Transverse colon (tissue), 4 donors: ENCODE results near the gene FAM89B. TPM values are rescaled to one million over a fixed set of nuclear protein-coding genes. Genes with fewer than 3 reads are reported as not detected.

ENCODE experiments used
- DNase-seq: peaks from one replicate; pipeline ENCODE4 v3.0.0-alpha.2; 2019
- H3K27ac ChIP-seq, 4 donors: fragments of 200-600 bp; sonication (generic); 2 replicates each; pipeline ENCODE4 v1.5.1; 2016 to 2018; ENCODE audit warnings: inconsistent platforms in 4 of 4
- H3K27me3 ChIP-seq: fragments of 200-600 bp; sonication (generic); 2 replicates; pipeline ENCODE4 v1.5.1; 2017; ENCODE audit warnings: inconsistent platforms
- H3K36me3 ChIP-seq, 4 donors: fragments of 200-600 bp; sonication (generic); 2 replicates each; pipeline ENCODE4 v1.5.1; 2017 to 2019; ENCODE audit warnings: inconsistent platforms in 4 of 4
- H3K4me1 ChIP-seq, 4 donors: fragments of 200-600 bp; sonication (generic); 2 replicates each; pipeline ENCODE4 v1.5.1; 2017 to 2020; ENCODE audit warnings: inconsistent platforms in 4 of 4
- H3K4me3 ChIP-seq, 4 donors: fragments of 200-600 bp; sonication (generic); 1 replicate in 1 of 4; 2 replicates in 3 of 4; pipeline versions ENCODE4 v1.5.1 to v1.6.1; 2017 to 2019; ENCODE audit warnings: inconsistent platforms in 4 of 4
- H3K9me3 ChIP-seq, 2 donors: fragments of 200-600 bp; sonication (generic); 2 replicates each; pipeline ENCODE4 v1.5.1; 2017 to 2019; ENCODE audit warnings: inconsistent platforms in 2 of 2
- EP300 ChIP-seq: sonication (generic); formaldehyde crosslinking; IDR thresholded peaks from one replicate; pipeline ENCODE4 v1.6.1; 2017; ENCODE audit warnings: antibody characterized with exemption, low read depth
- POLR2A ChIP-seq: fragments of 450-650 bp; IDR thresholded peaks from one replicate; pipeline ENCODE4 v1.6.1; 2016; ENCODE audit warnings: antibody characterized with exemption, mild to moderate bottlenecking, moderate library complexity
- POLR2AphosphoS5 ChIP-seq, 3 donors: sonication (generic); formaldehyde crosslinking; IDR thresholded peaks; one replicate each; pipeline ENCODE4 v1.6.1; 2016; ENCODE audit warnings: antibody characterized with exemption in 3 of 3
- WGBS, 2 donors: methylation state at CpG; one replicate each; pipeline ENCODE4 v1.1.5; 2018; ENCODE audit warnings: low coverage in 1 of 2; 5-methylcytosine and 5-hydroxymethylcytosine counted together
- in situ Hi-C, 4 donors: fragments of 200-750 bp; cut with MboI; loops; one replicate each; pipeline versions ENCODE4 v1.15.0 to v1.15.1; 2017; ENCODE audit warnings: low sequenced_read_pairs in 3 of 4, low pct_ligation_motif_present in 1 of 4, low pct_unique_long_range_greater_than_20kb in 1 of 4
- intact Hi-C: fragments of 100-400 bp; cut with DNase I; formaldehyde crosslinking; loops from one replicate; pipeline ENCODE4 v1.15.1; 2023; ENCODE audit warnings: low total_unique reads
- total RNA-seq, 4 donors: library from RNA; depleted of rRNA; stranded (reverse); fragments of >200 nt; gene quantifications; one replicate each; pipeline ENCODE4 v1.1.0, GENCODE V29; 2016
- TF ChIP-seq, protein P1 (sequence below), 5 experiments: fragments of 200-600 bp in 3 of 5; fragments of 450-650 bp in 2 of 5; sonication (generic) in 3 of 5; IDR thresholded peaks; 1 replicate in 2 of 5; 2 replicates in 3 of 5; pipeline ENCODE4 v1.5.1; 2016 to 2017; ENCODE audit warnings: antibody characterized with exemption in 5 of 5, inconsistent platforms in 3 of 5, mild to moderate bottlenecking in 2 of 5, moderate library complexity in 1 of 5

The FAM89B gene
- total RNA-seq, 4 donors from 2014 or later, result 25.2 to 254 (median 51.6) TPM

DNA sequence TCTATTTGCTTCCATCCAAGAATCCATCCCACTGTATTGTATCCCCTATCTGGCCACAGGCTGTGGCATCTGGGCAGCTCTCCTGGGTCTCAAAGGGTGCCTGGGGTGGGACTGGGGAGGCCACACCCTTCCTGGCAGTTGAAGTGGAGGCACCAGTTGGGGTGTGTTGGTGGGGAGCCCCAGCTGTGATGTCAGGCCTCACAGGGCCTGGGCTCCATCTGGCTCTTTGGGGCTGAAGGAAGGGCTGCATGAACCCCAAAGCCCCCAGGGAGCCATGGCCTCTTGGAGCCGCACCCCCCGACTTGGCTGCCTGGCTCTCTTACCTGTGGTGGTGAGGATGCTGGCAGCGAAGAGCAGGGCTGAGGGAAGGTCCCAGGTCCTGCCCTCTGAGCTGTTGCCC lies 22.8 kb downstream of the FAM89B start:
- in situ Hi-C loops (no loop called here), intact Hi-C loops (no loop called here)
- Histone ChIP-seq H3K9me3 (no peaks in the 10 kb centered on the region), H3K4me3 (no peak overlapping the region), H3K36me3 (peaks cover 0 to 15% (median 5%) of the 10 kb centered on the region in 4 donors), H3K27ac (no peak overlapping the region), H3K4me1 (peaks cover 0 to 26% (median 18%) of the 10 kb centered on the region in 4 donors), H3K27me3 (no peaks in the 10 kb centered on the region)
- WGBS, 2 donors, result 68% methylated on average over 3 of the region's 3 CpGs; no CpG with 5 or more reads in 1 of the 2 donors
- TF ChIP-seq EP300, result no peak
- DNase-seq, result peak; percentile 11

DNA sequence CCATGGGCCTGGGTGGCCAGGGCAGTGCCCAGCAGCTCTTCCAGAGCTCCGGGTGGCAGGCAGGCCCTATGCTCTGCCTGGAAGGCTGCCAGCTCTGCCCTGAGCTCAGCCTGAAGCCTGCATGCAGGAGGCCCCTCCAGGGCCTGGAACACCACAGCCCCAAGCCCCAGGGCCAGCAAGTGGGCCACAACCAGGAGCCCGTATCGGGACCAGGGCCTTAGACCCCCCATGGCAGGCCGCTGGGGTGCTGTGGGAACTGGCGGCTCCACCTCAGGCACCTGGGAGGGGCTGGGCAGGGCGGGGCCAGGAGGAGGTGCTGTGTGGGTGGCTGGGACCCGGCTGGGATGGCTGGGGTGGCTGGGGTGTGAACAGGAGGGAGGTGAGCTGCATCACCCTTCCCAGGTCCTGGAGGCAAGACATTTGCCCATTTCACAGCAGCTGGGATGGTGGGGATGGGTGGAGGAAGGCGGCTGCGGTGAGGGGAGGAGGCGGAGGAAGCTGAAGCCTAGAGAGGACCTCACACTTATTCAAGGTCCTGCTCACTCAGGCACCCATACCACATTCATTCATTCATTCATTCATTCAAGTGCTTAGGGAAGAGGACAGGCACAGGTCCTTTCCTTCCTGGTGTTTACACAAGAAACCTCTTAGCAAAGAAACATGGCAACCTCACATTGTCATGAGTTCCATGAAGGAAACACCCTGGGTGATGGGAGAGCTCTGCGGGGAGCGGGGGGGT lies 23.4 kb downstream of the FAM89B start, which contains the start of gene KCNK7:
Gene KCNK7, minus strand, starts transcription at position 258 of the 739 bp plus-strand sequence. Its CDS starts 28 bp downstream, at position 230.
- no peak for TF ChIP-seq EP300
- peaks cover 0 to 26% (median 18%) of the 10 kb centered on the region in 4 donors for H3K4me1 ChIP-seq
- H3K27ac ChIP-seq, result no peak within 1 kb of the TSS
- no peak within 1 kb of the TSS for H3K4me3 ChIP-seq
- no peaks in the 10 kb centered on the region for H3K9me3 ChIP-seq
- no peaks in the 10 kb centered on the region for H3K27me3 ChIP-seq
- in situ Hi-C loops, result no loop called here
- WGBS, 2 donors, result 48% methylated on average over 12 of the region's 12 CpGs; no CpG with 5 or more reads in 1 of the 2 donors
- peaks cover 0 to 15% (median 5%) of the 10 kb centered on the region in 4 donors for H3K36me3 ChIP-seq
- peak; percentile 32 for DNase-seq
- intact Hi-C loops, result no loop called here

DNA sequence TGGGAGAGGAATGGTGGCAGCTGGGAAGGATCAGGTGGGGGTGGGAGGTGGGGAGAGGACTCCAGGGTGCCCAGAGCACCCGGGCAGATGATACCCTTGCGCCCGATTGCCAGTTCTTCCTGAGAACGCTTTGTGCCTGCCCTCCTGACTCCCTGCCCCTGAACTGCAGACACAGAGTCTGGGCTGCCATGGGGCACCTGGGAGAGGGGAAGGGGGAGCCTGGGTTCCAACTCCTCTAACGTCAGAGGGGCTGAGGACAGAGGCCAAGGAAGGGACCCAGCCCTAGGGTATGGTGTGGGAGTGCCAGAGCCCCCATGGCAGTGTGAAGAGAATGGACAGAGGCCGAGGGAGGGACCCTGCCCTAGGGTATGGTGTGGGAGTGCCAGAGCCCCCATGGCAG lies 24.2 kb downstream of the FAM89B start:
- Histone ChIP-seq H3K27ac (no peak overlapping the region), H3K27me3 (no peaks in the 10 kb centered on the region), H3K4me1 (peaks cover 0 to 26% (median 18%) of the 10 kb centered on the region in 4 donors), H3K9me3 (no peaks in the 10 kb centered on the region), H3K4me3 (no peak overlapping the region), H3K36me3 (peaks cover 0 to 15% (median 5%) of the 10 kb centered on the region in 4 donors)
- no peak for TF ChIP-seq EP300
- TF ChIP-seq POLR2A, result no peak
- in situ Hi-C loops, result no loop called here
- DNase-seq, result no peak
- intact Hi-C loops, result no loop called here
- WGBS, 2 donors, result 70 to 79% methylated on average over 2 to 6 of the region's 6 CpGs

DNA sequence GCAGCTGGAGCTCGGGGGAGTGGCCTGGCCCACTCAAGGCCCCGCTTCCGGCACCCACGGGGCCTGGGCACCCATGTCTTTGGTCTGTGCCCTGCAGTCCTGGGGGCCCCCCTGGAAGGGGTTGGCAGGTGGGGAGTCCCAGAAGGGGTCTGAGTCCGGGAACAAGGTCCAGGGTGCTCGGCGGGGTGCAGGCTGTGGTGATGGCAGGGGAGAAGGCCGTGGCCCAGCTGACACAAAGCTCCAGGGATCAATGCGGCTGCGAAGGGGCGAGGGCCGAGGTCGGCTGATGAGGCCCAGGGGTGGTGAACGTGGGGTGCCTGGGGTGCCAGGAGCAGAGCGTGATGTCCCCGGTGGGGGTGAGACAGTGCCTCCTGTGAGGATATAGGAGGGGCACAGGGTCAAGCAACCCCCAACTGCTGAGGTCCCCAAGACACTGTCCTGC lies 25.9 kb downstream of the FAM89B start:
- in situ Hi-C loops (no loop called here), intact Hi-C loops (no loop called here)
- Histone ChIP-seq H3K4me3 (no peak overlapping the region), H3K36me3 (peaks cover 0 to 15% (median 5%) of the 10 kb centered on the region in 4 donors), H3K9me3 (no peaks in the 10 kb centered on the region), H3K27me3 (no peaks in the 10 kb centered on the region), H3K27ac (no peak overlapping the region), H3K4me1 (peaks cover 0 to 16% (median 10%) of the 10 kb centered on the region in 4 donors)
- 96% methylated on average over 12 of the region's 16 CpGs; no CpG with 5 or more reads in 1 of the 2 donors for WGBS, 2 donors
- TF ChIP-seq, protein P1, sequence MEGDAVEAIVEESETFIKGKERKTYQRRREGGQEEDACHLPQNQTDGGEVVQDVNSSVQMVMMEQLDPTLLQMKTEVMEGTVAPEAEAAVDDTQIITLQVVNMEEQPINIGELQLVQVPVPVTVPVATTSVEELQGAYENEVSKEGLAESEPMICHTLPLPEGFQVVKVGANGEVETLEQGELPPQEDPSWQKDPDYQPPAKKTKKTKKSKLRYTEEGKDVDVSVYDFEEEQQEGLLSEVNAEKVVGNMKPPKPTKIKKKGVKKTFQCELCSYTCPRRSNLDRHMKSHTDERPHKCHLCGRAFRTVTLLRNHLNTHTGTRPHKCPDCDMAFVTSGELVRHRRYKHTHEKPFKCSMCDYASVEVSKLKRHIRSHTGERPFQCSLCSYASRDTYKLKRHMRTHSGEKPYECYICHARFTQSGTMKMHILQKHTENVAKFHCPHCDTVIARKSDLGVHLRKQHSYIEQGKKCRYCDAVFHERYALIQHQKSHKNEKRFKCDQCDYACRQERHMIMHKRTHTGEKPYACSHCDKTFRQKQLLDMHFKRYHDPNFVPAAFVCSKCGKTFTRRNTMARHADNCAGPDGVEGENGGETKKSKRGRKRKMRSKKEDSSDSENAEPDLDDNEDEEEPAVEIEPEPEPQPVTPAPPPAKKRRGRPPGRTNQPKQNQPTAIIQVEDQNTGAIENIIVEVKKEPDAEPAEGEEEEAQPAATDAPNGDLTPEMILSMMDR (IDR thresholded peaks at IDR 0.05), result no peak
- TF ChIP-seq POLR2AphosphoS5 (IDR thresholded peaks at IDR 0.05), result no peak
- TF ChIP-seq EP300, result no peak
- no peak for TF ChIP-seq POLR2A
- DNase-seq, result no peak

DNA sequence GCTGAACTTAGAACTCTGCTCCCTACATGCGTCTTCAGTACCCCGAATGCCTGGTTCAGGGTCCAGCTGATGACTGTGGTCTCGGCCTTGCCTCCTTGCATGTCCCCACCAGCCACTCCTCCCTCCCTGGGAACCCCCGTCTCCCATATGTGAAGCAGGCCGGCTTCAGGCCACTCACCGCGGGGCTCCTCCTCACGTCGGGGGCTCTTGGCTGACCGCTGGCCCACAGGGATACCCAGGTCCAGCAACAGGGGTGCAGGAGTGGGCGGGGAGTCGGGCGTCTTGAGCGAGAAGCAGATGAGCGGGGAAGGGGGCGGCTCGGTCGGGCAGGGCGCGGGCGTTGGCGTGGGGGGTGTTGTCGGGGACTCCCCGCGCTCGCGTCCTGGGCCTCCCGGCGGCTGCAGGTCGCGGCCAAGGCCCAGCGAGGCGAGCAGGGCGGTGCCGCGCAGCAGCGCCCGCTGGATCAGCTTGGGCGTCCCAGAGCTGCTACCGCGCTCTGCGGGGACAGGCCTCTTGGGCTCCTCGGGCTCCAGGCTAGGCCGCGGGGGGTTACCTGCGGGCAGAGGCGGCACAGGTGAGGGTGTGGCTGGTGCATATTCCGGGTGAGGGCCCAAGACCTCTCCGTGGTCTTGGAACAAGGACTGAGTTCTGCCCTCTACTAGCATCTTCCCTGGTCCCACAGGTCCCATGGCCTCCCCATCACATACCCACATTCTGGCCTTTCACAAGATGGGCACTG lies 27.0 kb downstream of the FAM89B start:
- Histone ChIP-seq H3K27me3 (no peaks in the 10 kb centered on the region), H3K4me1 (peaks cover 0 to 9% (median 9%) of the 10 kb centered on the region in 4 donors), H3K9me3 (no peaks in the 10 kb centered on the region), H3K4me3 (no peak overlapping the region), H3K27ac (no peak overlapping the region), H3K36me3 (peaks cover 0 to 15% (median 5%) of the 10 kb centered on the region in 4 donors)
- no peak for DNase-seq
- TF ChIP-seq, protein P1 (IDR thresholded peaks at IDR 0.05), result no peak
- TF ChIP-seq POLR2A (no peak), EP300 (no peak), POLR2AphosphoS5 (IDR thresholded peaks at IDR 0.05) (no peak)
- intact Hi-C loops (no loop called here), in situ Hi-C loops (no loop called here)
- WGBS, 2 donors, result 91 to 100% methylated on average over 2 to 49 of the region's 49 CpGs
